Endothelial cell (in vitro differentiated cells): ENCODE measurements around the gene TGM2. TPM values are rescaled to one million over a fixed set of nuclear protein-coding genes. Genes with fewer than 3 reads are reported as not detected.

Source experiments
- DNase-seq: peaks from one replicate; pipeline ENCODE4 v3.0.0; 2021; ENCODE audit warnings: low spot score
- H3K27ac Mint-ChIP-seq: one replicate; pipeline ENCODE4 v1.8.0; 2021; ENCODE audit warnings: mixed read lengths, inconsistent platforms; ENCODE audit not compliant: unreplicated experiment
- H3K27me3 Mint-ChIP-seq: one replicate; pipeline ENCODE4 v1.8.0; 2021; ENCODE audit warnings: mild to moderate bottlenecking, moderate library complexity, mixed read lengths, inconsistent platforms; ENCODE audit not compliant: unreplicated experiment
- H3K36me3 Mint-ChIP-seq: one replicate; pipeline ENCODE4 v1.8.0; 2021; ENCODE audit warnings: mild to moderate bottlenecking, low read depth, mixed read lengths, inconsistent platforms; ENCODE audit not compliant: unreplicated experiment
- H3K4me1 Mint-ChIP-seq: one replicate; pipeline ENCODE4 v1.8.0; 2021; ENCODE audit warnings: mild to moderate bottlenecking, mixed read lengths, inconsistent platforms; ENCODE audit not compliant: unreplicated experiment
- H3K4me3 Mint-ChIP-seq: one replicate; pipeline ENCODE4 v1.8.0; 2021; ENCODE audit warnings: mild to moderate bottlenecking, mixed read lengths, inconsistent platforms; ENCODE audit not compliant: unreplicated experiment
- H3K9me3 Mint-ChIP-seq: one replicate; pipeline ENCODE4 v1.8.0; 2021; ENCODE audit warnings: mixed read lengths, inconsistent platforms; ENCODE audit not compliant: unreplicated experiment
- CTCF ChIP-seq: fragments of 200-600 bp; sonication (generic); IDR thresholded peaks from one replicate; pipeline ENCODE4 v1.5.0; 2021; ENCODE audit warnings: antibody characterized with exemption; ENCODE audit not compliant: unreplicated experiment
- total RNA-seq: library from RNA; stranded (reverse); fragmentation: NEBNext Ultra II Directional; extraction: Animal tissue kit (Norgen Biotek cat#: 25700); gene quantifications from one replicate; pipeline ENCODE4 v1.2.1, GENCODE V29; 2021; ENCODE audit not compliant: unreplicated experiment

The TGM2 gene
- total RNA-seq, 1 donor from 2014 or later, result 216 TPM

- Mint-ChIP-seq H3K36me3 (peaks cover 56% of the 10 kb centered on the region), H3K4me1 (peaks cover 27% of the 10 kb centered on the region), H3K27ac (no peak overlapping the region), H3K27me3 (peaks cover 7% of the 10 kb centered on the region), H3K4me3 (no peak overlapping the region), H3K9me3 (no peaks in the 10 kb centered on the region)
- DNase-seq, result no peak
- no peak for TF ChIP-seq CTCF
Measured at GRCh38 chr20:38143646-38144554, 21.2 kb downstream of the TGM2 start.

DNA sequence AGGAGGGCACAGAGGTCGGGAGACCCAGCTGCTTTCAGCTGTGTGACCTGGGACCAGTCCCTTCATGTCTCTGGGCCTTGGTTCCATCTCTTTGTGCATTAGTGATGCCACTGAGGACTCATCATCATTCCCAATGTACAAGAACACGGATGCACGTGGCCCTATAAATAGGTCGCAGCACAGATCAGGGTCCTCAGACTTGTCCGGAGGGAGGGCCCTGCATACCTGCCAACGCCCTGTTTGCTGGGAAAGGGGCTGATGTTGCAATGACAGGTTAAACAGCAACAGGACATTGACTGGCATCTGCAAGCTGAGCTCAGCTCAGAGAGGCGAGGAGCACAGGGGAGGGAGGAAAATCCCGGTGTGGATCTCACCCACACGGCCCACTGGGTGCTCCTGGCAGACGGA, 21.8 kb downstream of the TGM2 start:
- no peak for DNase-seq
- peaks cover 56% of the 10 kb centered on the region for H3K36me3 Mint-ChIP-seq
- H3K27ac Mint-ChIP-seq, result no peak overlapping the region
- H3K27me3 Mint-ChIP-seq, result peaks cover 7% of the 10 kb centered on the region
- H3K4me3 Mint-ChIP-seq, result no peak overlapping the region
- no peak for TF ChIP-seq CTCF
- H3K9me3 Mint-ChIP-seq, result no peaks in the 10 kb centered on the region
- H3K4me1 Mint-ChIP-seq, result peaks cover 27% of the 10 kb centered on the region

- Mint-ChIP-seq H3K36me3 (peaks cover 61% of the 10 kb centered on the region), H3K27me3 (peaks cover 7% of the 10 kb centered on the region), H3K27ac (no peak overlapping the region), H3K9me3 (no peaks in the 10 kb centered on the region), H3K4me3 (no peak overlapping the region), H3K4me1 (peaks cover 27% of the 10 kb centered on the region)
- DNase-seq, result no peak
- TF ChIP-seq CTCF, result no peak
Measured at GRCh38 chr20:38141889-38142494, 23.1 kb downstream of the TGM2 start.

- Mint-ChIP-seq H3K4me3 (no peak overlapping the region), H3K27ac (no peak overlapping the region), H3K4me1 (peaks cover 27% of the 10 kb centered on the region), H3K36me3 (peaks cover 65% of the 10 kb centered on the region), H3K27me3 (peaks cover 7% of the 10 kb centered on the region), H3K9me3 (no peaks in the 10 kb centered on the region)
- TF ChIP-seq CTCF, result no peak
- no peak for DNase-seq
Measured at GRCh38 chr20:38141204-38141888, 23.7 kb downstream of the TGM2 start.
